ENCODE data around the gene HELB.

- TF ChIP-seq CTCF (IDR thresholded peaks at IDR 0.05) (no peak), ZFX (IDR thresholded peaks at IDR 0.05; ENCODE audit: borderline replicate concordance) (no peak)
Observed at GRCh38 chr12:66312189-66312588, 9.9 kb downstream of the HELB start.
